ENCODE data around the gene LORICRIN. TPM values are rescaled to one million over a fixed set of nuclear protein-coding genes. Genes with fewer than 3 reads are reported as not detected.

LORICRIN gene
- total and polyA plus RNA-seq, 9 of the 15 experiments (the other 6 are each of a cell fraction or from before 2014, with no cell fraction given): not detected

GRCh38 chr1:153223040-153223891 is 36.2 kb upstream of the LORICRIN start (continued):
- peak; percentile 63 to 69 (median 66) for TF ChIP-seq CTCF (IDR thresholded peaks at IDR 0.05 in 2 of 3, conservative IDR thresholded peaks at IDR 0.05 in 1 of 3; ENCODE audit: insufficient read depth in 2 of 3, low read depth in 1 of 3, low read length in 3 of 3)

DNA sequence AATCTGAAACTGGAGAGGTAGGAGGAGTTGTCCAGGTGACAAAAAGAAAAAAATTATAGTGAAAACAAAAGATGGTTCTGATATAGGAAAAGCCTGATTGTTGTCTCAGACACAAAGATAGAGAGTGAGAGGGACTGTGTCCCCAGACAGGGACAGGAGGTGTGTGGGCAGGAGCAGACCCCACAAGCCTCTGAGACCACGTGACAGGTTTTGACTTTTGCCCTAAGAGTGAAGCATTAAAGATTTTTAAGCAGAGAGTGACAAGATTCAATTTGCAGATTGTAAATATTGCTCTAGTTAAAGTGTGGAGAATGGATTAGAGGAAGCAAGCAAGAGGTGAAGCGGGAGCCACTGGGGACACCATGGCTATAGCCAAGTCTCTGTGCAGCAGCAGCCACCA is 31.7 kb upstream of the LORICRIN start:
- in situ Hi-C loops (cut with MboI) (loop anchor here (10.0 kb wide), 2 partner anchors 353 to 573 kb away; partner anchors contain the start of gene SMCP), intact Hi-C loops (cut with micrococcal nuclease) (loop anchor here (10.0 kb wide), 1 partner anchor 353 kb away; the partner anchor contains the start of gene SMCP)
- no peaks in the 10 kb centered on the region for H3K79me2 ChIP-seq (ENCODE audit: control insufficient read depth, insufficient read depth, low read length)
- no peaks in the 10 kb centered on the region for H3K9me1 ChIP-seq (ENCODE audit: control insufficient read depth, insufficient read depth, low read length)
- H3K4me3 ChIP-seq: no peak overlapping the region
- H3K27ac ChIP-seq (ENCODE audit: extremely low read depth, low read depth, low read length): no peak overlapping the region
- POLR2A ChIA-PET: interaction anchor here (0.6 to 0.7 kb wide), 2 partner anchors 10 to 30 kb away, joined by 3 to 4 read pairs; no protein-coding TSS in a partner anchor
- no peaks in the 10 kb centered on the region for H3K4me1 ChIP-seq (replicated peaks in 1 of 2; ENCODE audit: control insufficient read depth in 2 of 2, insufficient read depth in 2 of 2, low read length in 2 of 2)
- H4K20me1 ChIP-seq (replicated peaks; ENCODE audit: control insufficient read depth, insufficient read depth, low read length): no peaks in the 10 kb centered on the region
- WGBS (ENCODE audit: insufficient coverage, low coverage, missing lambda C conversion rate): 3% methylated on average over 2 of the region's 2 CpGs
- H3K4me2 ChIP-seq (ENCODE audit: insufficient read depth, low read length): no peak overlapping the region
- H3K36me3 ChIP-seq (ENCODE audit: control insufficient read depth, insufficient read depth, low read length): no peaks in the 10 kb centered on the region
- CTCF ChIA-PET (ENCODE audit: low intra/inter-chr PET ratio): interaction anchor here (2.3 kb wide), 1 partner anchor 356 kb away, joined by 14 read pairs; no protein-coding TSS in a partner anchor
- DNase-seq (ENCODE audit: extremely low read depth in 1 of 4, low spot score in 3 of 4): no peak
- no peak overlapping the region for H2AFZ ChIP-seq (ENCODE audit: low read depth, low read length)
- no peak for ATAC-seq
- FAIRE-seq: no peak
- no TSS peak for BruUV-seq (replicated peaks)
- no peak overlapping the region for H3K9ac ChIP-seq (ENCODE audit: insufficient read depth in 1 of 2, low read depth in 2 of 2, low read length in 2 of 2)
- peaks cover 2 to 9% of the 10 kb centered on the region in 2 experiments; a peak in 1 of 5 replicates for H3K27me3 ChIP-seq (ENCODE audit: control insufficient read depth in 2 of 2, insufficient read depth in 2 of 2, low read length in 2 of 2)
- H3K9me3 ChIP-seq (replicated peaks; ENCODE audit: control insufficient read depth, insufficient read depth, low read depth, low read length): no peaks in the 10 kb centered on the region; the same call in 1 of the 2 replicates
- no peak for TF ChIP-seq MBD2 (IDR thresholded peaks at IDR 0.05; ENCODE audit: borderline replicate concordance, low read depth)
- no peak for TF ChIP-seq HOXB6 (CRISPR knock-in tag; IDR thresholded peaks at IDR 0.05; ENCODE audit: borderline replicate concordance)
- no peak for TF ChIP-seq REST (IDR thresholded peaks at IDR 0.05; ENCODE audit: borderline replicate concordance)
- TF ChIP-seq REST (CRISPR knock-in tag; IDR thresholded peaks at IDR 0.05; ENCODE audit: low read depth): no peak
- no peak for TF ChIP-seq ELF1 (tag; IDR thresholded peaks at IDR 0.05)
- no peak for TF ChIP-seq ZBTB9 (CRISPR knock-in tag; IDR thresholded peaks at IDR 0.05)
